Prostate gland (tissue), 2 donors: ENCODE data around the gene TCF4. TPM values are rescaled to one million over a fixed set of nuclear protein-coding genes. Genes with fewer than 3 reads are reported as not detected.

Experiments used
- DNase-seq: peaks from one replicate; pipeline ENCODE4 v3.0.0-alpha.2; 2019; ENCODE audit warnings: low spot score
- H3K27ac ChIP-seq, 2 donors: fragments of 200-600 bp; sonication (generic); 2 replicates each; pipeline ENCODE4 v1.5.1; 2017 to 2019
- H3K27me3 ChIP-seq: fragments of 200-600 bp; sonication (generic); replicated peaks from 2 replicates; pipeline ENCODE4 v1.5.1; 2019; ENCODE audit not compliant: insufficient read depth
- H3K36me3 ChIP-seq, 2 donors: fragments of 200-600 bp; sonication (generic); 1 replicate in 1 of 2; 2 replicates in 1 of 2; pipeline versions ENCODE4 v1.5.1 to v1.8.1; 2017 to 2019
- H3K4me1 ChIP-seq: fragments of 200-600 bp; sonication (generic); replicated peaks from 2 replicates; pipeline ENCODE4 v1.5.1; 2019
- H3K4me3 ChIP-seq, 2 donors: fragments of 200-600 bp; sonication (generic); 2 replicates each; pipeline ENCODE4 v1.5.1; 2017 to 2019
- H3K9me3 ChIP-seq: fragments of 200-600 bp; sonication (generic); 2 replicates; pipeline ENCODE4 v1.5.1; 2017
- POLR2A ChIP-seq: fragments of 450-650 bp; IDR thresholded peaks from one replicate; pipeline ENCODE4 v1.6.1; 2016; ENCODE audit warnings: antibody characterized with exemption, mild to moderate bottlenecking
- POLR2AphosphoS5 ChIP-seq: sonication (generic); formaldehyde crosslinking; IDR thresholded peaks from one replicate; pipeline ENCODE4 v1.6.1; 2017; ENCODE audit warnings: antibody characterized with exemption
- WGBS: methylation state at CpG from one replicate; pipeline ENCODE4 v1.1.5; 2018; 5-methylcytosine and 5-hydroxymethylcytosine counted together
- intact Hi-C: fragments of 100-400 bp; cut with DNase I; formaldehyde crosslinking; loops from one replicate; pipeline ENCODE4 v1.14.2; 2022
- total RNA-seq, 2 donors: library from RNA; depleted of rRNA; stranded (reverse); fragments of >200 nt; gene quantifications; one replicate each; pipeline ENCODE4 v1.1.0, GENCODE V29; 2016
- TF ChIP-seq, protein P1 (sequence below), 4 experiments: fragments of 200-600 bp in 2 of 4; fragments of 450-650 bp in 2 of 4; sonication (generic) in 2 of 4; IDR thresholded peaks; 1 replicate in 3 of 4; 2 replicates in 1 of 4; pipeline ENCODE4 v1.5.1; 2016 to 2019; ENCODE audit warnings: antibody characterized with exemption in 4 of 4, mild to moderate bottlenecking in 2 of 4, moderate library complexity in 2 of 4

TCF4 gene
- total RNA-seq, 2 donors from 2014 or later, result 29.8 to 87.2 TPM

DNA sequence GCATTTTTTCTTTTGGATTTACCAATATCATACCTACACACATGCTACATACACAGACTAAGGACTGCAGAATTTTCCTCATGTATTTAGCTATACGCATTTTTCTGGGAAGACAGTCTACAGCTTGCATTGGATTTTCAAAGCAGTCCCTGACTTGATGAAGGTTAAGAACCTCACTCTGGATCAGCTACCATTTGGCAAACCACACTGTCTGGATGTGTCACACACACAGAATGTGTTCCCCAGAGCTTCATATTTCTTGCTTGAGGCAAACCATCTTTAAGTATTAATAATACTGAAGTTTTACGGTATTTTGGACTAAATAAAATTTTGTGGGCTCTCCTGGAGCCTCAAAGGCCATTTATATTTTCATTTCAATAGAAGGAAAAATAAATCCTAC is 102.3 kb downstream of the TCF4 start:
- intact Hi-C loops, result no loop called here
- no peak overlapping the region for H3K27ac ChIP-seq
- TF ChIP-seq, protein P1, sequence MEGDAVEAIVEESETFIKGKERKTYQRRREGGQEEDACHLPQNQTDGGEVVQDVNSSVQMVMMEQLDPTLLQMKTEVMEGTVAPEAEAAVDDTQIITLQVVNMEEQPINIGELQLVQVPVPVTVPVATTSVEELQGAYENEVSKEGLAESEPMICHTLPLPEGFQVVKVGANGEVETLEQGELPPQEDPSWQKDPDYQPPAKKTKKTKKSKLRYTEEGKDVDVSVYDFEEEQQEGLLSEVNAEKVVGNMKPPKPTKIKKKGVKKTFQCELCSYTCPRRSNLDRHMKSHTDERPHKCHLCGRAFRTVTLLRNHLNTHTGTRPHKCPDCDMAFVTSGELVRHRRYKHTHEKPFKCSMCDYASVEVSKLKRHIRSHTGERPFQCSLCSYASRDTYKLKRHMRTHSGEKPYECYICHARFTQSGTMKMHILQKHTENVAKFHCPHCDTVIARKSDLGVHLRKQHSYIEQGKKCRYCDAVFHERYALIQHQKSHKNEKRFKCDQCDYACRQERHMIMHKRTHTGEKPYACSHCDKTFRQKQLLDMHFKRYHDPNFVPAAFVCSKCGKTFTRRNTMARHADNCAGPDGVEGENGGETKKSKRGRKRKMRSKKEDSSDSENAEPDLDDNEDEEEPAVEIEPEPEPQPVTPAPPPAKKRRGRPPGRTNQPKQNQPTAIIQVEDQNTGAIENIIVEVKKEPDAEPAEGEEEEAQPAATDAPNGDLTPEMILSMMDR (IDR thresholded peaks at IDR 0.05), result no peak
- no peak for TF ChIP-seq POLR2AphosphoS5
- no peak for TF ChIP-seq POLR2A
- H3K36me3 ChIP-seq, result no peaks in the 10 kb centered on the region
- 89% methylated on average over 2 of the region's 2 CpGs for WGBS
- H3K27me3 ChIP-seq, result no peaks in the 10 kb centered on the region
- H3K4me3 ChIP-seq, result no peak overlapping the region
- no peaks in the 10 kb centered on the region for H3K4me1 ChIP-seq
- no peak for DNase-seq
- H3K9me3 ChIP-seq, result no peaks in the 10 kb centered on the region

DNA sequence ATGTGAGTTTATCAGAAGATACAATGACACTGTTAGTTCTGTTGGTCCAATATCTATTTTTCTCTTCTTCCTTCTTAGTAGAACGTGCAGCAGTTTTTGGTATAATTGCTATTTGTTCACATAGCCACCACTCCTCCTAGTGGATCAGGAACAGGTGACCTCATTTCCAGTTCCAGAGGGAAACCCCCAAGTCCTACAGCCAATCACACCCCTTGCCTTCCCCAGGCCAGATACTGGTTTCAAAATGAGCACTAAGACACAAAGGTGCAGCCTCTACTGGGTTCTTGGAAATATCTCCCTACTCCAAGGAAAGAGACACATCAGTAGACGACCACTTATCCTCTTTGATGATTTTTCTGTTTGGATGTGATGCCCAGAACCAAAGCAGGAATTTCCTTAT is 103.2 kb downstream of the TCF4 start:
- Histone ChIP-seq H3K27me3 (no peaks in the 10 kb centered on the region), H3K4me3 (no peak overlapping the region), H3K27ac (no peak overlapping the region), H3K4me1 (no peaks in the 10 kb centered on the region), H3K36me3 (no peaks in the 10 kb centered on the region), H3K9me3 (no peaks in the 10 kb centered on the region)
- intact Hi-C loops, result no loop called here
- WGBS, result 87% methylated on average over 2 of the region's 2 CpGs
- TF ChIP-seq POLR2A (no peak), POLR2AphosphoS5 (no peak)
- TF ChIP-seq, protein P1 (IDR thresholded peaks at IDR 0.05), result no peak
- no peak for DNase-seq

DNA sequence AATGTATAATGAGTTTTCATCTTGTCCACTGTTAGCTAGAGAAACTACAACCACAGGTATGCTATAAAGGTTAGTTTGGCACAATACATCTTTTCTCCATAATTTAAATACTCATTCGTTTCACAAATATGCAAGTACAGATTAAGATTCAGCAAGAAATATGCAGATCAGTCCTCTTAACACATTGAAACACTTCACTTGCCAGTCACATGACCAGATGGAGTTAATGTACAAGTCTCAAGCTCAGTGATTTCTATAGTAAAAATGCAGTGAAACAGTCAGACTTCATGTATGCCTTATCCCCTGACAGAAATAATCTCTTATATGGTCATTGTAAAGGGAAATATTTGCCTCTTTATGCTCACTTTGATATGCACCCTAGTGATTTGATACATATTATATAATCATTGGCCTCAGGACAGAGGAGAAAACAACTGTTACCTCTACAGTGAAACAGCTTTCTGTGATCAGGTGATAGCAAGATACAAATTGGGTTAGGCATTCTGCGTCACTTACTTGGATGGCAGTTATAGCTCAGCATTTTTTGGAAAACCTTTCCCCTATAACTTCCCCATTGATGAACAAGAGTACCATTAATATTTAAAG is 104.6 kb downstream of the TCF4 start:
- H3K36me3 ChIP-seq, result no peaks in the 10 kb centered on the region
- TF ChIP-seq POLR2AphosphoS5 (no peak), POLR2A (no peak)
- TF ChIP-seq, protein P1 (IDR thresholded peaks at IDR 0.05), result no peak
- no peaks in the 10 kb centered on the region for H3K27me3 ChIP-seq
- H3K4me1 ChIP-seq, result no peaks in the 10 kb centered on the region
- intact Hi-C loops, result no loop called here
- H3K27ac ChIP-seq, result no peak overlapping the region
- WGBS, result 72% methylated on average over 2 of the region's 2 CpGs
- no peak overlapping the region for H3K4me3 ChIP-seq
- H3K9me3 ChIP-seq, result no peaks in the 10 kb centered on the region
- DNase-seq, result no peak

DNA sequence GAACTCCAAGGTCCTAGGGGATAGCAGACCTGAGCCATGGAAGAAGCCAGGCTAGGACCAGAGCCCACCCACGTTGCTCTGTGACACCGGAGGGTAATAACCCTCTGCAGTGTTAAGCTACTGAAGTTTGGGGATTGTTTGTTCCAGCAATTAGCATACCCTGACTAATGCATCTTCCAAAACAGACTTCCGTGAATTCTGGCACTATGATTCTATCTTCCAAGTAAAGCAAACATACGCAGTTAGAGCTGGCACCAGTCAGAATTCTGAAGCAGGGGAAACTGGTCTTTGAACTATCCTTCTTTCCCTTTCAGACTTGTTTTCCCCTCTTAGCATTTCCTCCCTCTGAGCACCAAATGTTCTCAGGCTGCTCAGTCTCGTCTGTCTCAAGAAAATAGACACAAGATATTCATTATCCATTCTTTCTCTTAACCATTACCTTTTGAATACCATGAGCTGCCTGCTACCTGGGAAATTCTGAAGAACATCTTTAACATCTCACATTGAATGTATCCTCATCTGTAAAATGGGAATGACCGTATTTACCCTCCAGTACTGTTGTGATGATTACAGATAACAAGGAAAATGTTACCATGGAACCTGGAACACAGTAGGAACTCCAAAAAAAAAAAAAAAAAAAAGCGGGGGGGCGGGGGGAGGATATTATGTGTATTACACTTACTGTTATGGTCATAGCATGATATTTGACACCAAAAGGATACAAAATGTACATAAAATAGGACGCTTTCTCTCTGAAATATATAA is 108.2 kb downstream of the TCF4 start:
- 75% methylated on average over 9 of the region's 9 CpGs for WGBS
- Histone ChIP-seq H3K9me3 (no peaks in the 10 kb centered on the region), H3K4me3 (no peak overlapping the region), H3K36me3 (no peaks in the 10 kb centered on the region), H3K4me1 (no peaks in the 10 kb centered on the region), H3K27ac (no peak overlapping the region), H3K27me3 (no peaks in the 10 kb centered on the region)
- no peak for DNase-seq
- intact Hi-C loops, result no loop called here
- TF ChIP-seq POLR2AphosphoS5, result no peak
- TF ChIP-seq POLR2A, result no peak
- TF ChIP-seq, protein P1 (IDR thresholded peaks at IDR 0.05), result no peak
